Activated CD8-positive, alpha-beta memory T cell treated with anti-CD3 and anti-CD28 coated beads for 36 hours (primary cell): ENCODE data around the gene VWCE. TPM values are rescaled to one million over a fixed set of nuclear protein-coding genes. Genes with fewer than 3 reads are reported as not detected.
"Not testable (repeated sequence)": the region's sequence is repeated elsewhere in the genome, so short reads cannot be mapped to it uniquely, and the experiment has no call there.

Source experiments
- CTCF ChIA-PET: fragments of 350-600 bp; sonication (Branson Sonifier 250); formaldehyde crosslinking; loops from one replicate; lab custom pipeline; 2021; ENCODE audit warnings: antibody characterized with exemption; lab: Charles Lee
- POLR2A ChIA-PET: fragments of 350-600 bp; sonication (Branson Sonifier 250); formaldehyde crosslinking; loops from one replicate; lab custom pipeline; 2021; ENCODE audit warnings: antibody characterized with exemption; lab: Charles Lee
- total RNA-seq, 2 experiments: library from RNA; stranded (reverse); gene quantifications; one replicate each; pipeline ENCODE4 v1.2.3, GENCODE V29; 2021

Gene VWCE
- total RNA-seq, 2 experiments from 2014 or later: 11.9 to 12.5 TPM

DNA sequence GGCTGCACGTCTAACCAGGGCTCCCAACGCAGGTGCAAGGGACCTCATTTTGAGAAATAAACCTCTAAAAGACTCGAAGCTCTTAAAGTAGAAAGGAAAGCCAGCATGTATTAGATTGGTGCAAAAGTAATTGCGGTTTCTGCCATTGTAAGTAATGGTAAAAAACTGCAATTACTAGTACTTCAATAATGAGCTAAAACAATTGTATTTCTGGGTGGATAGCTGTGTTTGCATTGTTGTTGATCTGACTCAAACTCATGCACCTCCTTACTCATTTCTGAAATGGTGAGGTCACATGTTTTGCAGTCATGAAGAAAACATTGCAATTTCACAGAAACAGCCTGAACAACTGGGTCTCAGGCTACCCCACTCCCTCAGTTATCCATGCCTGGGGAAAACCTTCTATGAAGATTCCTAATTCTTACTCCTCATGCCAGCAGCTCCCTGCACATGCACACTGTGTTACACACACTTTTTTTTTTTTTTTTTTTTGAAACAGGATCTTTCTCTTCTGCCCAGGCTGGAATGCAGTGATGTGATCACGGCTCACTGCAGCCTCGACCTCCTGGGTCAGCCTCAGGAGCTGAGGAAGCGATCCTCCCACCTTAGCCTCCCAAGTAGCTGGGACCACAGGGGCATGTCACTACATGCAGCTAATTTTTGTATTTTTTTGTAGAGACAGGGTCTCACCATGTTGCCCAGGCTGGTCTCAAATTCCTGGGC is 24.6 kb downstream of the VWCE start:
- POLR2A ChIA-PET: interaction anchor here (0.7 to 1.7 kb wide), 2 partner anchors 24 to 39 kb away, joined by 7 to 8 read pairs; partner anchors contain the start of gene VWCE
- CTCF ChIA-PET: interaction anchor here (0.7 kb wide), 1 partner anchor 440 kb away, joined by 4 read pairs; no protein-coding TSS in a partner anchor

GRCh38 chr11:61268588-61269250 is 26.4 kb downstream of the VWCE start:
- CTCF ChIA-PET: interaction anchor here (2.4 kb wide), 1 partner anchor 14 kb away, joined by 5 read pairs; no protein-coding TSS in a partner anchor
- POLR2A ChIA-PET: no interaction called here

- ChIA-PET POLR2A (no interaction called here), CTCF (interaction anchor here (2.4 kb wide), 1 partner anchor 12 kb away, joined by 5 read pairs; no protein-coding TSS in a partner anchor)
Observed at GRCh38 chr11:61267437-61267841, 27.7 kb downstream of the VWCE start.

DNA sequence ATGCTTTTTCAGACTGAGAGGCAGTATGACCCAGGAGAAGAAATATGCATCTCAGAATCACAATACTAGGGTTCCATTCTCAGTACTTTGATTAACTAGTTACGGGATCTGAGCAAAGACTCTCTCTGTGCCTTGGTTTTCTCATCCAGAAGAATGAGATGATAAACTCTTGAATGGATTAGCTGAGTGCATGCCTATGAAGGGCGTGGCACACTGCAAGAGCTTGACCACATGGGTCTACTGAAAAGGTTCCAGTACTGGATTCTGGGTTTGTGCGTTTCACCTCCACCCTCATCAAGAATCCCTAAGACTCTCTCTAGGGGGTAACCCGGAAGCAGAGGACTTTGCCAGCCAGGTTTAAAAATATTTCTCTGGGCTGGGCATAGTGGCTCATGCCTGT is 28.5 kb downstream of the VWCE start:
- ChIA-PET POLR2A (no interaction called here), CTCF (interaction anchor here (2.4 kb wide), 1 partner anchor 12 kb away, joined by 5 read pairs; no protein-coding TSS in a partner anchor)

DNA sequence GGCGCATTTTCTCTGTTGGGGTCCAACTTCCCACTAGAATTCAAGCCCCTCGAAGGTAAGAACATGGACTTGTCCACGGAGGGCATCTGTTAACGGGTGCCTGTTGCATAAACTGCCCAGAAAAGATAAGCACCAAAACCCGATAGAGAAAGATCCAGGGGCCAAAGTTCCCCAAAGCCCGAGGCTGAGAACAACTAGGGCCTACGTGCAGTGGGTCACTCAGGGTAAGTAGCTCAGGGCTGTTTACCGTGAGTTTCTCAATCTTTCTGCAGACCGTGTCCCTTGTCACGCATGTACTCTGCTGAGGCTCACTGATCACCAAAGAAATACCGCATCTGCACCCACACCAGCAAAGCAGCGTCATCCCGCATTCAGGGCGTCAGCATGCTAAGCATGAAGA is 29.8 kb downstream of the VWCE start:
- CTCF ChIA-PET: interaction anchor here (1.2 kb wide), 1 partner anchor 13 kb away, joined by 3 read pairs; no protein-coding TSS in a partner anchor
- POLR2A ChIA-PET: no interaction called here

DNA sequence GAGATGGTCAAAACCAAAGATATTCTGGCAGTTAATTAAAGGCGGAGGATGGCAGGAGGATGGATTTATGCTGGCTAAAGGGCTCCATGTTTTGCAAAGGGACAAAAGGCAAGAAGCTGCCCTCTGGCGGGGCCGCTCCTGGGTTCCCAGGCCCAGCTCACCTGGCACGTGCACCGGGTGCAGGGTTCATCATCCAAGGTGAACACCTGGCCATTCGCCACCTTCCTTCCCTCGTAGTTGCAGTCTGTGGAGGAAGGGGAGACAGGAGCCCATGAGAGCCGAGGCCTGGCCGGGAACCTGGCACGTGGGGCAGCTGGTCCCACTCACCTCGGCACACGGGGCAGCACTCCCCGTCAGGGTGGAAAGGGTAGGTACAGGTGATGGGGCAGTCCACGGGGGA is 30.3 kb downstream of the VWCE start:
- ChIA-PET CTCF (interaction anchor here (1.2 kb wide), 1 partner anchor 13 kb away, joined by 3 read pairs; no protein-coding TSS in a partner anchor), POLR2A (no interaction called here)

DNA sequence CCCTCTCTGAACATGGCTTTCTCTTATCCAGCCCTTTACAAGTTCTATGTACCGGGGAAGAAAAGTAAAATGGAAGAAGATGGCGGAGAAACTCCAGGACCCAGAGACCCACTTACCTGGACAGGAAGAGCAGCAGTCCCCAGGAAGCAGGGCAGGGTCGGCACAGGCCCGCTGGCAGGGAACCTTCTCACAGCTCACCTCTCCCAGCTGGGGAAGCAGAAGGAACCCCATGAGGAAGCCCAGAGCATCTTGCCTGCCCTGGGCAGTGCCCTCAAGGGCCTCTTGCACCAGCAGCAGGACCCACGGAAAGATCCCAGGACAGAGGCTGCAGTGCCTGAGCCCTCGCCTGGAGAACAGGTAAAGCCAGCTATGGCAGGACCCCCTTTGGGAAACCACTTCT is 30.7 kb downstream of the VWCE start:
- ChIA-PET POLR2A (no interaction called here), CTCF (no interaction called here)

GRCh38 chr11:61259363-61259762 is 35.8 kb downstream of the VWCE start:
- ChIA-PET CTCF (no interaction called here), POLR2A (no interaction called here)

DNA sequence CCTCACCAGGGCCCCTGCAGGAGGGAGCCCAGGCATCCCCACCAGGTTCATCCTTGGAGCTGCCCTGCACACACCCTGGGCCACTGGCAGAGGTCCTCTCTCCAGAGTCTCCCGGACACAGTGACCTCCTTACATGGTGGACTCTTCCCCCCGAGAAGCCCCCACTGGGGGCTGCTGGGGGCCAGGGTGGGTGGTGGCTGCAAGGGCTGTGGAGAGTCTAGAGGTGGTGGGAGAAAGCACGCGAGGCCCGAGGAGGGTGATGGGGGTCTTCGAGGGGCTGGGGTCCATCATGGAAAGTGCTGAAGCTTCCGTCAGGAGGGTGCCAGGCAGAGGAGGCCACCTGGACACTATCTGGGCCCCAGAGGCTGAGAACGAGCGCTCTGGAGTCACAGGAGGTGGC is 36.6 kb downstream of the VWCE start:
- POLR2A ChIA-PET: no interaction called here
- CTCF ChIA-PET: no interaction called here

- CTCF ChIA-PET: interaction anchor here (1.2 to 3.9 kb wide), 2 partner anchors 129 to 137 kb away, joined by 3 to 18 read pairs; no protein-coding TSS in a partner anchor
- POLR2A ChIA-PET: no interaction called here
Observed at GRCh38 chr11:61256710-61257482, 38.2 kb downstream of the VWCE start.

DNA sequence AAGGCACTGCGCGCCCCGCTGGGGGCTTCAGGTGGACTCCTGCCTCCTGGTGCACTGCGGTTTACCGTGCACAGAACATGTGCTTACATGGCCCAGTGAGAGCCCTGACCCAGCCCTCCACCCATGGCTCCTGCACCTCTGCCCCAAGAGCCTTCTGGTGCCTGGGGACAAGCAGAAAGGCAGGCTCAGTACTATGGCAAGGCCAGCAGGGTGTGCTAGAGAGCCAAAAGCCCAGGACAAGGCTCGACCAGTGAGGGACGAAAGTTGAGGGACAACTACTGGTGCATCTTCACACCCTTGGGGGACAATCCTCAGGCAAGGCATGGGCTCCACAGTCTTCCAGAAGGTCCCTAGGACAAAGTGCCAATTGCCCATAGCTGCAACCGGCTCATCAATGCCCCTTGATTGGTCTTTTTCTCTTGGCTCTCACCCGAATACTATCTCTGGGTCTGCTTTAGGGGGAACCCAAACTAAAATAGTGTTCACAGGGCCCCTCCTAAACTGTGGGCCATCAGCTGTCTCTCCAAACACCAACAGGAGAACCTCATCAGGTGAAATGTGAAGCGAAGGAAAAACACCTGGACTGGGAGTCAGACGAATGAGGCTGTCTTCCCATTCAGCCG is 40.6 kb downstream of the VWCE start:
- POLR2A ChIA-PET: no interaction called here
- CTCF ChIA-PET: interaction anchor here (0.6 to 3.9 kb wide), 12 partner anchors 9 to 131 kb away, joined by 3 to 18 read pairs (median 3); partner anchors contain the start of genes CYB561A3 and VWCE

DNA sequence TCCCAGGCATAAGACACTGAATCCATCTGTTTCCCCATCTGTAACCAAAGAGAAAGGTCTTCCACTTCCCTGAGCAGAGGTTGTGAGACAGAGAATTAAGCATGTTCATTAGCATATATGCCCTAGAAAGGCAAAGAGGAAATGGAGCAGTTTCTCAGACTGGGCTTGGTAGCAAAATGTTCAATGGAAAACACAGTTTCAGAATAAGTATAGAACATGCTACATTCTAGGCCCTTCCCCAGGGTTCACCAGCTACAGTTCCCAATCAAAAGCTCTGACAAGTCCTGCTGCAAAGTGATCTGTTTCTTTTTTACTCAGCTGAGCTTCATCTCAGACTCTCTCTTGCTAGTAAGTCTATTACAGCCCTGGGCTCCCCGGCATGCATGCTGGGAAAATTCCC is 42.8 kb downstream of the VWCE start:
- POLR2A ChIA-PET, CTCF ChIA-PET: not testable (repeated sequence)

DNA sequence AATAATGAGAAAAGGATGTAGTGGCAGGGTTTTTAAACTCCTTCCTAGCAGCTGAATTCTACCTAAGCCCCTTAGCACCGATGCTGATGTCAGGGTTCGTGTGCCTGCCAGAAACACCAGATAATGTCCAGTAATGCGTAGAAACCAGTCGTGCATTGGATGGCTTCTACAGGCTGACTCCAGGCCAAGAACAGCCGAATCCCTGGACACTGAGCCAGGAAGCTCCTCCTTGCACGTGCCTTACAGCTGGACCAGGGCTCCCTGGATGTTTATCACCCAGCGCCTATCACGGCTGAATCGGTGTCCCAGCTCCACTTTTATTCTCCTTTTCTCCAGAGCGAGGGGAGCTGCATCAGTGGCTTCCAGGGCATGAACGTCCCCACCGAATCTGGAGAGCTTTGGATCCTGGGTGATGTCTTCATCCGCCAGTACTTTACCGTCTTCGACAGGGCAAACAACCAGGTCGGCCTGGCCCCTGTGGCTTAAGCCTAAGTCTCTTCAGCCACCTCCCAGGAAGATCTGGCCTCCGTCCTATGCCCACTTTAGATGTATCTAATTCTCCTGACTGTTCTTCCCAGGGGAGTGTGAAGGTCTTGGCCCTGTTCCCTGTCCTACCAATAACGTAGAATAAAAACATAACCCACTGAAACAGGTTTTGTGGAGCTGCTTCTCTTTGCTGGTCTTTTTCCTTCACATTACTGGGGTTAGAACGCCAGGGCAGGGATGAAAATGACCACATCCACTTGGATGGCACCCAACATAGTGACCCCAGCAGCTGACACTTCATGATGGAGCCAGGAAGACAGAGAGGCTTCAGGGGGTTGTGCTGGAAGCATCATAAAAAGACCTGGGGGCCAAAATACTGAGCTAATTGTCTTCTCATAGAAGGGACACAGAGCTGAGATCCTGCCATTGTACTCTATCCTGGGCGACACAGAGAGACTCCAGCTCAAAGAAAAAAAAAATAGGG is 44.0 kb downstream of the VWCE start:
- POLR2A ChIA-PET: not testable (repeated sequence)
- CTCF ChIA-PET: interaction anchor here (1.4 kb wide), 1 partner anchor 266 kb away, joined by 3 read pairs; no protein-coding TSS in a partner anchor

- POLR2A ChIA-PET: not testable (repeated sequence)
- CTCF ChIA-PET: interaction anchor here (1.4 kb wide), 1 partner anchor 267 kb away, joined by 3 read pairs; no protein-coding TSS in a partner anchor
Observed at GRCh38 chr11:61249201-61249600, 45.9 kb downstream of the VWCE start.

DNA sequence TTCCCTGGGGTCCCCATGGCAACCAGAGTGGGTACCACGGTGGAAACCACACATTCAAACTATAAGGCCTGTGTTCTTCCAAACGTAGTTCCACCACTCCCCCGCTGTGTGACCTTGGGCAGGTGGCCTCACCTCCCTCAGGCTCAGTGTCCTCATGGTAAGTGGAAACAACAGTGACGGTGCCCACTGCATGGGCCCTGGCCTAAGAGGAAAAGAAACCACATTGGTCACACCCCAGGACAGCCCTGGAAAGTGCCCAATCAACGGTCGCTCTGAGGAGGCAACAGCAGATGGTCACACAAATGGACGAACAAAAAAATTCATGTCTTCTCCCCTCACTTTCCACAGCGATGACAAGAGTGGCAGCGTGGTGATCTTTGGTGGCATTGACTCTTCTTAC is 47.0 kb downstream of the VWCE start:
- POLR2A ChIA-PET, CTCF ChIA-PET: not testable (repeated sequence)

GRCh38 chr11:61245284-61245964 is 49.7 kb downstream of the VWCE start:
- CTCF ChIA-PET, POLR2A ChIA-PET: not testable (repeated sequence)

GRCh38 chr11:61241526-61241925 is 53.6 kb downstream of the VWCE start:
- CTCF ChIA-PET, POLR2A ChIA-PET: not testable (repeated sequence)
